Measurements from ENCODE around the gene B4GALNT4.
"Not testable (repeated sequence)": the region's sequence is repeated elsewhere in the genome, so short reads cannot be mapped to it uniquely, and the experiment has no call there.

Gene B4GALNT4

GRCh38 chr11:424232-424631, 54.9 kb downstream of the B4GALNT4 start:
- no peak overlapping the region for H3K27ac ChIP-seq (ENCODE audit: low read depth, low read length)
- no peak overlapping the region for H3K4me3 ChIP-seq (ENCODE audit: low read length)
- H3K4me1 ChIP-seq (ENCODE audit: control insufficient read depth, insufficient read depth, low read length): no peaks in the 10 kb centered on the region
- H3K36me3 ChIP-seq (ENCODE audit: control insufficient read depth, insufficient read depth, low read length): no peaks in the 10 kb centered on the region
- no peak overlapping the region for H3K9ac ChIP-seq (ENCODE audit: low read length)
- H3K27me3 ChIP-seq (ENCODE audit: control insufficient read depth, insufficient read depth, low read length): no peaks in the 10 kb centered on the region

DNA sequence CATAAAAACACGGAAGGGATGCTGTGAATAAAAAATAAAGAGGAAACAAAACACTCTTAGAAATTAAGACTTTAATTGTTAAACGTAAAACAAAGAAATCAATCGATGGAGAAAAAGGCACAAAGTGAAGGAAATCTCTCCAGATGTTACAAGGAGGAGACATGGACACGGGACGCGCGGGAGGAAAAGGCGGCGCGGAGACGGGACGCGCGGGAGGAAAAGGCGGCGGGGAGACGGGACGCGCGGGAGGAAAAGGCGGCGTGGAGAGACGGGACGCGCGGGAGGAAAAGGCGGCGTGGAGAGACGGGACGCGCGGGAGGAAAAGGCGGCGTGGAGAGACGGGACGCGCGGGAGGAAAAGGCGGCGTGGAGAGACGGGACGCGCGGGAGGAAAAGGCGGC, 55.5 kb downstream of the B4GALNT4 start:
- not testable (repeated sequence) for H3K36me3 ChIP-seq (ENCODE audit: control insufficient read depth, insufficient read depth, low read length); H3K9ac ChIP-seq (ENCODE audit: low read length); H3K4me1 ChIP-seq (ENCODE audit: control insufficient read depth, insufficient read depth, low read length); H3K27ac ChIP-seq (ENCODE audit: low read depth, low read length); H3K27me3 ChIP-seq (ENCODE audit: control insufficient read depth, insufficient read depth, low read length); H3K4me3 ChIP-seq (ENCODE audit: low read length)

DNA sequence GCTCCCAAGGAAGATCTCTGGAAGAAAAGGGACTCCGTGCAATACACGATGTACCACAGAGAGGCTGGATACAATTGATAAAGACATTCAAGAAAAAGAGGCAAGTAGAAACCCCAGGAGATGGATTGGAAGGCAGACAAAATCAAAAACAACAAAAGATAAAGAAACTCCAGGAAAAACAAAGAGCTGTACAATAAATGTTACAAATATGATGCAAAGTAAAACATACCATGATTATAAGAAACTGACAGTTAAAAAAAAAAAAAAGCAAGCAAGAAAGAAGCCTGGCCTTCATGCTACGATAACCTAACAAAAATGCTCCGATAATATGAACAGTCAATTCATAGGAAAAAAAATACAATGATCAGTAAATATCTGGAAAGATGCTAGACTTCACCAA, 56.0 kb downstream of the B4GALNT4 start:
- Histone ChIP-seq H3K9ac (ENCODE audit: low read length) (no peak overlapping the region), H3K27me3 (ENCODE audit: control insufficient read depth, insufficient read depth, low read length) (no peaks in the 10 kb centered on the region), H3K4me3 (ENCODE audit: low read length) (no peak overlapping the region), H3K36me3 (ENCODE audit: control insufficient read depth, insufficient read depth, low read length) (no peaks in the 10 kb centered on the region), H3K27ac (ENCODE audit: low read depth, low read length) (no peak overlapping the region), H3K4me1 (ENCODE audit: control insufficient read depth, insufficient read depth, low read length) (no peaks in the 10 kb centered on the region)

DNA sequence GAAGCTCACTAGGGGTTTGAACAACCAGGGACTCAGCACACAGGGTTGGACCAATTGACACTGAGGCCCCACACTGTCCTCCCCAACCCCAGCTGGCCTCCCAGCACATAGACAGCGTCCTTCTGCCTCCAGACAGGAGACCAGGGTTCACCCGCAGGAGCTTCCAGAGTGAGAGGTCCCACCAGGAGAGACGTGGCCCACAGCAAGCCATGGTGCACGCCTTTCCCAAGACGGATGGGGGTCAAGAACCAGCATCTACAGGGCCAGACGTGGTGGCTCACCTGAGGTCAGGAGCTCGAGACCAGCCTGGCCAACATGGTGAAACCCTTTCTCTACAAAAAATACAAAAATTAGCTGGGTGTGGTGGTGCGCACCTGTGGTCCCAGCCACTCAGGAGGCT, 57.6 kb downstream of the B4GALNT4 start:
- H3K4me1 ChIP-seq (ENCODE audit: control insufficient read depth, insufficient read depth, low read length): no peaks in the 10 kb centered on the region
- no peaks in the 10 kb centered on the region for H3K27me3 ChIP-seq (ENCODE audit: control insufficient read depth, insufficient read depth, low read length)
- H3K27ac ChIP-seq (ENCODE audit: low read depth, low read length): no peak overlapping the region
- H3K9ac ChIP-seq (ENCODE audit: low read length): no peak overlapping the region
- H3K36me3 ChIP-seq (ENCODE audit: control insufficient read depth, insufficient read depth, low read length): no peaks in the 10 kb centered on the region
- H3K4me3 ChIP-seq (ENCODE audit: low read length): no peak overlapping the region

DNA sequence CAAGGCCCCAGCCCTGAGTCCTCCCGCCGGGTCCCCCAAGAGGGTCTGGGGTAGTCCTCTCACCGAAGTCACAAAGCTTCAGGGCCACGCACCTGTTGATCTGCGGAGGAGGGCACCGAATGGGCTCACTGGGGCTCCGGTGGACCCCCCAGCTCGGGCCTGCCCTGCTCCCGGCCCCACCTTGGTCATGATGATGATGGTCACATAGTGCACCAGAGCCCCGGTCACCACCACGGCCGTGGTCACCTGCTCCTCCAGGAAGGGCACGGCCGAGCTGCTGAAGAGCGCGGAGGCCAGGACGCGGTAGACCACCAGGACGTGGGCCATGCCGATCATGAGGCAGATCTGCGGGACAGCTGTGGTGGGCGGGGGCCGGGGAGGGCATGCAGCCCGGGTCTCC, 59.0 kb downstream of the B4GALNT4 start:
- peaks cover 3% of the 10 kb centered on the region for H3K27me3 ChIP-seq (ENCODE audit: control insufficient read depth, insufficient read depth, low read length)
- no peak overlapping the region for H3K27ac ChIP-seq (ENCODE audit: low read depth, low read length)
- H3K36me3 ChIP-seq (ENCODE audit: control insufficient read depth, insufficient read depth, low read length): no peaks in the 10 kb centered on the region
- no peak overlapping the region for H3K4me3 ChIP-seq (ENCODE audit: low read length)
- H3K9ac ChIP-seq (ENCODE audit: low read length): no peak overlapping the region
- no peaks in the 10 kb centered on the region for H3K4me1 ChIP-seq (ENCODE audit: control insufficient read depth, insufficient read depth, low read length)

DNA sequence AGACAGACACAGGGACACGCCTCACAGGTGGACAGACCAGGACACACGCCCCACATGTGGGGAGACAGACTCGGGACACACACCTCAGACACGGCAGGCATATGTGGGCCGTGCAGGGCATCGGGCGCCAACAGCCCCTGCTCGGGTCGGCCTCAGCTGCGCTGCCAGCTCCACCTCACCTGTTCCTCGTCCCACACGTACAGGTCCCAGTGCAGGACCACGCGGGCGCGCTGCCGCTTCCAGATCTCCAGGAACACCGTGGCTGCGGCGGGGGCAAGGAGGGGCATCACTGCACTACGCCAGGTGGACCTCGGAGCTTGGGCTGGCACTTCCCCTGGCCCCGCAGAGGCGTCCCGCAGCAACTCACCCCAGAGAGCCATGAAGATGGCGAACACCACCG, 60.1 kb downstream of the B4GALNT4 start:
- Histone ChIP-seq H3K4me1 (ENCODE audit: control insufficient read depth, insufficient read depth, low read length) (no peaks in the 10 kb centered on the region), H3K27ac (ENCODE audit: low read depth, low read length) (no peak overlapping the region), H3K27me3 (ENCODE audit: control insufficient read depth, insufficient read depth, low read length) (peaks cover 3% of the 10 kb centered on the region), H3K4me3 (ENCODE audit: low read length) (no peak overlapping the region), H3K36me3 (ENCODE audit: control insufficient read depth, insufficient read depth, low read length) (no peaks in the 10 kb centered on the region), H3K9ac (ENCODE audit: low read length) (no peak overlapping the region)

GRCh38 chr11:429931-430456, 60.7 kb downstream of the B4GALNT4 start:
- H3K9ac ChIP-seq (ENCODE audit: low read length): no peak overlapping the region
- H3K27me3 ChIP-seq (ENCODE audit: control insufficient read depth, insufficient read depth, low read length): peaks cover 3% of the 10 kb centered on the region
- H3K27ac ChIP-seq (ENCODE audit: low read depth, low read length): no peak overlapping the region
- no peak overlapping the region for H3K4me3 ChIP-seq (ENCODE audit: low read length)
- no peaks in the 10 kb centered on the region for H3K4me1 ChIP-seq (ENCODE audit: control insufficient read depth, insufficient read depth, low read length)
- no peaks in the 10 kb centered on the region for H3K36me3 ChIP-seq (ENCODE audit: control insufficient read depth, insufficient read depth, low read length)
